IPS-18a (cell line): ENCODE results near the gene ZNF333.
"Not testable (repeated sequence)": the region's sequence is repeated elsewhere in the genome, so short reads cannot be mapped to it uniquely, and the experiment has no call there.

Source experiments
- H3K27ac ChIP-seq: one replicate; pipeline ENCODE4 v1.5.1; 2013; ENCODE audit warnings: low read length
- H3K27me3 ChIP-seq: one replicate; pipeline ENCODE4 v1.6.1; 2013; ENCODE audit warnings: mild to moderate bottlenecking, low read length; ENCODE audit not compliant: control insufficient read depth, insufficient read depth
- H3K36me3 ChIP-seq: one replicate; pipeline ENCODE4 v1.6.1; 2013; ENCODE audit warnings: low read depth, low read length; ENCODE audit not compliant: control insufficient read depth
- H3K4me1 ChIP-seq: one replicate; pipeline ENCODE4 v1.6.1; 2013; ENCODE audit warnings: low read depth, low read length; ENCODE audit not compliant: control insufficient read depth
- H3K4me3 ChIP-seq: one replicate; pipeline ENCODE4 v1.5.1; 2013; ENCODE audit warnings: low read length
- H3K9ac ChIP-seq: one replicate; pipeline ENCODE4 v1.6.1; 2013; ENCODE audit warnings: mild to moderate bottlenecking, low read length, moderate library complexity
- H3K9me3 ChIP-seq: one replicate; pipeline ENCODE4 v1.6.1; 2013; ENCODE audit warnings: low read depth, low read length; ENCODE audit not compliant: control insufficient read depth

Gene ZNF333

GRCh38 chr19:14770944-14771839, 81.3 kb downstream of the ZNF333 start:
- Histone ChIP-seq H3K27me3 (peaks cover 10% of the 10 kb centered on the region), H3K4me1 (no peaks in the 10 kb centered on the region), H3K27ac (no peak overlapping the region), H3K9me3 (no peaks in the 10 kb centered on the region), H3K36me3 (no peaks in the 10 kb centered on the region), H3K4me3 (no peak overlapping the region), H3K9ac (no peak overlapping the region)

- H3K27ac ChIP-seq, result no peak overlapping the region
- H3K4me1 ChIP-seq, result no peaks in the 10 kb centered on the region
- no peaks in the 10 kb centered on the region for H3K36me3 ChIP-seq
- H3K9me3 ChIP-seq, result no peaks in the 10 kb centered on the region
- H3K27me3 ChIP-seq, result peaks cover 12% of the 10 kb centered on the region
- H3K9ac ChIP-seq, result no peak overlapping the region
- H3K4me3 ChIP-seq, result no peak overlapping the region
Measured at GRCh38 chr19:14772467-14772866, 82.6 kb downstream of the ZNF333 start.

GRCh38 chr19:14772995-14773394, 83.1 kb downstream of the ZNF333 start:
- Histone ChIP-seq H3K9me3 (no peaks in the 10 kb centered on the region), H3K9ac (no peak overlapping the region), H3K4me1 (no peaks in the 10 kb centered on the region), H3K36me3 (no peaks in the 10 kb centered on the region), H3K27me3 (peaks cover 12% of the 10 kb centered on the region), H3K27ac (no peak overlapping the region), H3K4me3 (no peak overlapping the region)

GRCh38 chr19:14773722-14774121, 83.9 kb downstream of the ZNF333 start:
- not testable (repeated sequence) for H3K36me3 ChIP-seq, H3K4me3 ChIP-seq, H3K4me1 ChIP-seq, H3K9ac ChIP-seq, H3K9me3 ChIP-seq, H3K27ac ChIP-seq
- peaks cover 12% of the 10 kb centered on the region for H3K27me3 ChIP-seq

GRCh38 chr19:14774373-14774772, 84.5 kb downstream of the ZNF333 start:
- Histone ChIP-seq H3K9me3 (no peaks in the 10 kb centered on the region), H3K27me3 (peaks cover 12% of the 10 kb centered on the region), H3K27ac (no peak overlapping the region), H3K4me1 (no peaks in the 10 kb centered on the region), H3K4me3 (no peak overlapping the region), H3K9ac (no peak overlapping the region), H3K36me3 (no peaks in the 10 kb centered on the region)

GRCh38 chr19:14775326-14775725, 85.5 kb downstream of the ZNF333 start:
- H3K36me3 ChIP-seq, H3K9me3 ChIP-seq, H3K27ac ChIP-seq, H3K4me1 ChIP-seq, H3K9ac ChIP-seq: not testable (repeated sequence)
- peaks cover 12% of the 10 kb centered on the region for H3K27me3 ChIP-seq
- peak overlapping the region; percentile 55 for H3K4me3 ChIP-seq

- Histone ChIP-seq H3K9me3 (no peaks in the 10 kb centered on the region), H3K9ac (peak overlapping the region; percentile 37), H3K4me3 (peak overlapping the region; percentile 55), H3K36me3 (no peaks in the 10 kb centered on the region), H3K27ac (no peak overlapping the region), H3K4me1 (no peaks in the 10 kb centered on the region), H3K27me3 (peaks cover 12% of the 10 kb centered on the region)
Measured at GRCh38 chr19:14775869-14776586, 86.2 kb downstream of the ZNF333 start.

GRCh38 chr19:14777645-14778044, 87.8 kb downstream of the ZNF333 start:
- not testable (repeated sequence) for H3K27ac ChIP-seq, H3K36me3 ChIP-seq, H3K4me3 ChIP-seq, H3K4me1 ChIP-seq, H3K9ac ChIP-seq, H3K9me3 ChIP-seq
- H3K27me3 ChIP-seq, result peaks cover 12% of the 10 kb centered on the region

- not testable (repeated sequence) for H3K27ac ChIP-seq, H3K9me3 ChIP-seq, H3K36me3 ChIP-seq, H3K4me3 ChIP-seq, H3K4me1 ChIP-seq, H3K9ac ChIP-seq
- H3K27me3 ChIP-seq, result peaks cover 12% of the 10 kb centered on the region
Measured at GRCh38 chr19:14778110-14778845, 88.4 kb downstream of the ZNF333 start, which contains the start of gene ADGRE2. ADGRE2 (minus strand) TSS chr19:14778560; CDS start chr19:14776756, 1,804 bp downstream.

GRCh38 chr19:14779151-14779550, 89.3 kb downstream of the ZNF333 start:
- Histone ChIP-seq H3K36me3 (no peaks in the 10 kb centered on the region), H3K4me1 (no peaks in the 10 kb centered on the region), H3K27ac (no peak overlapping the region), H3K9me3 (no peaks in the 10 kb centered on the region), H3K27me3 (peaks cover 12% of the 10 kb centered on the region), H3K9ac (no peak overlapping the region), H3K4me3 (no peak overlapping the region)

- H3K4me3 ChIP-seq, H3K4me1 ChIP-seq, H3K27me3 ChIP-seq, H3K36me3 ChIP-seq, H3K9ac ChIP-seq, H3K9me3 ChIP-seq, H3K27ac ChIP-seq: not testable (repeated sequence)
Measured at GRCh38 chr19:14780622-14781225, 90.9 kb downstream of the ZNF333 start.
